Activated naive CD4-positive, alpha-beta T cell treated with anti-CD3 and anti-CD28 coated beads for 36 hours (primary cell): Measurements from ENCODE around the gene KIF12. TPM values are rescaled to one million over a fixed set of nuclear protein-coding genes. Genes with fewer than 3 reads are reported as not detected.
A peak's percentile ranks its signal among the peaks of the same experiment; 100 is the strongest.
"Not testable (repeated sequence)": the region's sequence is repeated elsewhere in the genome, so short reads cannot be mapped to it uniquely, and the experiment has no call there.

Experiments used
- CTCF ChIA-PET: fragments of 350-600 bp; sonication (Branson Sonifier 250); formaldehyde crosslinking; loops from one replicate; lab custom pipeline; 2021; ENCODE audit warnings: antibody characterized with exemption; lab: Charles Lee
- DNase-seq: peaks from one replicate; pipeline ENCODE4 v3.0.0-alpha.2; 2020
- H3K27ac Mint-ChIP-seq: one replicate; pipeline ENCODE4 v1.8.0; 2021; ENCODE audit warnings: mild to moderate bottlenecking, mixed read lengths
- H3K27me3 Mint-ChIP-seq: one replicate; pipeline ENCODE4 v1.8.0; 2021; ENCODE audit warnings: low read depth, mixed read lengths
- H3K36me3 Mint-ChIP-seq: one replicate; pipeline ENCODE4 v1.8.0; 2021; ENCODE audit warnings: low read depth, mixed read lengths
- H3K4me1 Mint-ChIP-seq: one replicate; pipeline ENCODE4 v1.8.0; 2021; ENCODE audit warnings: low read depth, mixed read lengths
- H3K4me3 Mint-ChIP-seq: one replicate; pipeline ENCODE4 v1.8.0; 2021; ENCODE audit warnings: mild to moderate bottlenecking, moderate library complexity, mixed read lengths
- H3K9me3 Mint-ChIP-seq: one replicate; pipeline ENCODE4 v1.8.0; 2021; ENCODE audit warnings: mixed read lengths
- intact Hi-C: fragments of 100-400 bp; cut with micrococcal nuclease; formaldehyde crosslinking; loops from one replicate; pipeline ENCODE4 v1.15.1; 2023
- total RNA-seq, 2 experiments: library from RNA; stranded (reverse); gene quantifications; one replicate each; pipeline ENCODE4 v1.2.3, GENCODE V29; 2021

Gene KIF12
- total RNA-seq, 2 experiments from 2014 or later = not detected

- Mint-ChIP-seq H3K27me3 (no peaks in the 10 kb centered on the region), H3K4me3 (no peak overlapping the region), H3K27ac (no peak overlapping the region), H3K36me3 (no peaks in the 10 kb centered on the region), H3K9me3 (no peaks in the 10 kb centered on the region), H3K4me1 (no peaks in the 10 kb centered on the region)
- DNase-seq = no peak
- intact Hi-C loops = no loop called here
- CTCF ChIA-PET = interaction anchor here (7.1 kb wide), 1 partner anchor 205 kb away, joined by 75 read pairs; no protein-coding TSS in a partner anchor
Observed at GRCh38 chr9:114086607-114087006, 12.5 kb downstream of the KIF12 start.

- CTCF ChIA-PET = interaction anchor here (7.1 kb wide), 1 partner anchor 206 kb away, joined by 75 read pairs; no protein-coding TSS in a partner anchor
- H3K9me3 Mint-ChIP-seq = no peaks in the 10 kb centered on the region
Observed at GRCh38 chr9:114086009-114086408, 13.1 kb downstream of the KIF12 start.

GRCh38 chr9:114085387-114085789 is 13.7 kb downstream of the KIF12 start:
- H3K4me3 Mint-ChIP-seq = no peak overlapping the region
- H3K4me1 Mint-ChIP-seq = no peaks in the 10 kb centered on the region
- intact Hi-C loops = no loop called here
- CTCF ChIA-PET = interaction anchor here (1.1 to 7.1 kb wide), 2 partner anchors 10 to 206 kb away, joined by 3 to 75 read pairs; no protein-coding TSS in a partner anchor
- no peaks in the 10 kb centered on the region for H3K36me3 Mint-ChIP-seq
- H3K27ac Mint-ChIP-seq = no peak overlapping the region
- H3K27me3 Mint-ChIP-seq = no peaks in the 10 kb centered on the region
- DNase-seq = no peak
- no peaks in the 10 kb centered on the region for H3K9me3 Mint-ChIP-seq

More at GRCh38 chr9:114086009-114086408, 13.1 kb downstream of the KIF12 start:
- Mint-ChIP-seq H3K36me3 (no peaks in the 10 kb centered on the region), H3K27me3 (no peaks in the 10 kb centered on the region), H3K4me1 (no peaks in the 10 kb centered on the region), H3K4me3 (no peak overlapping the region), H3K27ac (no peak overlapping the region)
- intact Hi-C loops = no loop called here
- DNase-seq = no peak

- intact Hi-C loops = no loop called here
- Mint-ChIP-seq H3K36me3 (no peaks in the 10 kb centered on the region), H3K9me3 (no peaks in the 10 kb centered on the region), H3K27me3 (no peaks in the 10 kb centered on the region), H3K4me1 (no peaks in the 10 kb centered on the region), H3K27ac (no peak overlapping the region), H3K4me3 (no peak overlapping the region)
- DNase-seq = no peak
- CTCF ChIA-PET = interaction anchor here (0.8 to 7.1 kb wide), 10 partner anchors 9 to 321 kb away, joined by 3 to 75 read pairs (median 3); no protein-coding TSS in a partner anchor
Observed at GRCh38 chr9:114084282-114085073, 14.6 kb downstream of the KIF12 start.

- no peak overlapping the region for H3K4me3 Mint-ChIP-seq
- no peaks in the 10 kb centered on the region for H3K4me1 Mint-ChIP-seq
- H3K9me3 Mint-ChIP-seq = no peaks in the 10 kb centered on the region
- H3K36me3 Mint-ChIP-seq = no peaks in the 10 kb centered on the region
- no peak overlapping the region for H3K27ac Mint-ChIP-seq
- CTCF ChIA-PET = interaction anchor here (0.6 to 7.1 kb wide), 21 partner anchors 9 to 322 kb away, joined by 3 to 75 read pairs (median 3); no protein-coding TSS in a partner anchor
- intact Hi-C loops = no loop called here
- DNase-seq = no peak
- no peaks in the 10 kb centered on the region for H3K27me3 Mint-ChIP-seq
Observed at GRCh38 chr9:114083666-114084065, 15.4 kb downstream of the KIF12 start.

- not testable (repeated sequence) for H3K9me3 Mint-ChIP-seq, H3K27ac Mint-ChIP-seq, H3K27me3 Mint-ChIP-seq, H3K4me1 Mint-ChIP-seq, DNase-seq, H3K36me3 Mint-ChIP-seq, H3K4me3 Mint-ChIP-seq
- intact Hi-C loops = loop anchor here (1.0 kb wide), 2 partner anchors 72 to 208 kb away; partner anchors contain the start of gene COL27A1
- CTCF ChIA-PET = interaction anchor here (0.6 to 7.1 kb wide), 39 partner anchors 8 to 830 kb away, joined by 3 to 75 read pairs (median 4); no protein-coding TSS in a partner anchor
Observed at GRCh38 chr9:114082763-114083412, 16.2 kb downstream of the KIF12 start.

GRCh38 chr9:114082017-114082762 is 16.9 kb downstream of the KIF12 start:
- intact Hi-C loops = loop anchor here (1.0 kb wide), 2 partner anchors 73 to 209 kb away; partner anchors contain the start of gene COL27A1
- H3K36me3 Mint-ChIP-seq = no peaks in the 10 kb centered on the region
- H3K27me3 Mint-ChIP-seq = no peaks in the 10 kb centered on the region
- H3K27ac Mint-ChIP-seq = no peak overlapping the region
- H3K9me3 Mint-ChIP-seq = no peaks in the 10 kb centered on the region
- peak; percentile 94 for DNase-seq
- CTCF ChIA-PET = interaction anchor here (0.6 to 7.1 kb wide), 36 partner anchors 8 to 829 kb away, joined by 3 to 75 read pairs (median 4); no protein-coding TSS in a partner anchor
- no peak overlapping the region for H3K4me3 Mint-ChIP-seq
- H3K4me1 Mint-ChIP-seq = no peaks in the 10 kb centered on the region

- H3K27me3 Mint-ChIP-seq = no peaks in the 10 kb centered on the region
- no peak overlapping the region for H3K27ac Mint-ChIP-seq
- DNase-seq = no peak
- H3K4me1 Mint-ChIP-seq = no peaks in the 10 kb centered on the region
- H3K9me3 Mint-ChIP-seq = no peaks in the 10 kb centered on the region
- no peaks in the 10 kb centered on the region for H3K36me3 Mint-ChIP-seq
- intact Hi-C loops = loop anchor here (1.0 kb wide), 2 partner anchors 74 to 210 kb away; partner anchors contain the start of gene COL27A1
- H3K4me3 Mint-ChIP-seq = no peak overlapping the region
- CTCF ChIA-PET = interaction anchor here (0.9 to 7.1 kb wide), 12 partner anchors 10 to 219 kb away, joined by 3 to 75 read pairs (median 6); no protein-coding TSS in a partner anchor
Observed at GRCh38 chr9:114081441-114082016, 17.6 kb downstream of the KIF12 start.

GRCh38 chr9:114080773-114081440 is 18.2 kb downstream of the KIF12 start:
- no peaks in the 10 kb centered on the region for H3K36me3 Mint-ChIP-seq
- H3K4me1 Mint-ChIP-seq = no peaks in the 10 kb centered on the region
- no peak overlapping the region for H3K4me3 Mint-ChIP-seq
- H3K27me3 Mint-ChIP-seq = no peaks in the 10 kb centered on the region
- no peak overlapping the region for H3K27ac Mint-ChIP-seq
- DNase-seq = no peak
- CTCF ChIA-PET = interaction anchor here (2.6 to 7.1 kb wide), 3 partner anchors 10 to 211 kb away, joined by 13 to 75 read pairs (median 38); no protein-coding TSS in a partner anchor
- intact Hi-C loops = no loop called here
- no peaks in the 10 kb centered on the region for H3K9me3 Mint-ChIP-seq

GRCh38 chr9:114080195-114080772 is 18.8 kb downstream of the KIF12 start:
- intact Hi-C loops = no loop called here
- H3K9me3 Mint-ChIP-seq = no peaks in the 10 kb centered on the region
- H3K4me3 Mint-ChIP-seq = no peak overlapping the region
- no peaks in the 10 kb centered on the region for H3K4me1 Mint-ChIP-seq
- CTCF ChIA-PET = no interaction called here
- no peak overlapping the region for H3K27ac Mint-ChIP-seq
- no peaks in the 10 kb centered on the region for H3K36me3 Mint-ChIP-seq
- no peak for DNase-seq
- peaks cover 6% of the 10 kb centered on the region for H3K27me3 Mint-ChIP-seq

GRCh38 chr9:114078781-114079156 is 20.3 kb downstream of the KIF12 start:
- Mint-ChIP-seq H3K9me3 (no peaks in the 10 kb centered on the region), H3K27ac (no peak overlapping the region), H3K4me3 (no peak overlapping the region), H3K36me3 (no peaks in the 10 kb centered on the region), H3K4me1 (no peaks in the 10 kb centered on the region), H3K27me3 (peaks cover 8% of the 10 kb centered on the region)
- no peak for DNase-seq
- intact Hi-C loops = no loop called here
- CTCF ChIA-PET = interaction anchor here (1.2 to 1.5 kb wide), 2 partner anchors 29 to 212 kb away, joined by 4 read pairs; no protein-coding TSS in a partner anchor
